MCF 10A (cell line): ENCODE measurements around the gene TYMS. TPM values are rescaled to one million over a fixed set of nuclear protein-coding genes. Genes with fewer than 3 reads are reported as not detected.

Experiments used
- BruUV-seq: library from RNA; stranded (reverse); fragments of 400-500 nt; replicated peaks from 2 replicates; lab custom pipeline; 2021; lab: Mats Ljungman, UMichigan
- CTCF ChIA-PET: fragments of 300-600 bp; sonication (Branson Sonifier 250); formaldehyde crosslinking; extraction: SDS; loops from one replicate; lab custom pipeline; 2021; ENCODE audit warnings: antibody characterized with exemption, inconsistent platforms; lab: Yijun Ruan, JAX
- POLR2A ChIA-PET: fragments of 300-600, 350-650 bp; sonication (Branson Sonifier 250); formaldehyde crosslinking; extraction: SDS; loops from one replicate; lab custom pipeline; 2020; ENCODE audit warnings: antibody characterized with exemption, inconsistent platforms; lab: Yijun Ruan, JAX
- DNase-seq: peaks from one replicate; pipeline ENCODE4 v3.0.0-alpha.2; 2018; ENCODE audit not compliant: unreplicated experiment
- H3K27ac Mint-ChIP-seq: one replicate; pipeline ENCODE4 v1.8.0; 2022; ENCODE audit warnings: mild to moderate bottlenecking, low read depth, mixed read lengths; ENCODE audit not compliant: unreplicated experiment
- H3K27me3 Mint-ChIP-seq: one replicate; pipeline ENCODE4 v1.8.0; 2022; ENCODE audit warnings: mixed read lengths; ENCODE audit not compliant: insufficient read depth, unreplicated experiment
- H3K36me3 Mint-ChIP-seq: one replicate; pipeline ENCODE4 v1.8.0; 2022; ENCODE audit warnings: mild to moderate bottlenecking, moderate library complexity, mixed read lengths; ENCODE audit not compliant: insufficient read depth, unreplicated experiment
- H3K4me1 Mint-ChIP-seq: one replicate; pipeline ENCODE4 v1.8.0; 2022; ENCODE audit warnings: mixed read lengths; ENCODE audit not compliant: insufficient read depth, unreplicated experiment
- H3K4me3 Mint-ChIP-seq: one replicate; pipeline ENCODE4 v1.8.0; 2022; ENCODE audit warnings: mild to moderate bottlenecking, moderate library complexity, mixed read lengths; ENCODE audit not compliant: unreplicated experiment
- H3K9me3 Mint-ChIP-seq: one replicate; pipeline ENCODE4 v1.8.0; 2022; ENCODE audit warnings: mixed read lengths; ENCODE audit not compliant: unreplicated experiment
- intact Hi-C: fragments of 100-400 bp; cut with micrococcal nuclease; formaldehyde crosslinking; loops from 2 replicates; pipeline ENCODE4 v1.14.1; 2022
- total RNA-seq: library from RNA; stranded (reverse); gene quantifications from 2 replicates; pipeline ENCODE4 v1.2.3, GENCODE V29; 2022
- TF ChIP-seq, protein P1 (sequence below): fragments of 200-600 bp; IDR thresholded peaks from one replicate; pipeline ENCODE4 v1.8.0; 2022; ENCODE audit warnings: antibody characterized with exemption, mild to moderate bottlenecking; ENCODE audit not compliant: unreplicated experiment

The TYMS gene
- total RNA-seq, 1 experiment from 2014 or later = 57.0 TPM

DNA sequence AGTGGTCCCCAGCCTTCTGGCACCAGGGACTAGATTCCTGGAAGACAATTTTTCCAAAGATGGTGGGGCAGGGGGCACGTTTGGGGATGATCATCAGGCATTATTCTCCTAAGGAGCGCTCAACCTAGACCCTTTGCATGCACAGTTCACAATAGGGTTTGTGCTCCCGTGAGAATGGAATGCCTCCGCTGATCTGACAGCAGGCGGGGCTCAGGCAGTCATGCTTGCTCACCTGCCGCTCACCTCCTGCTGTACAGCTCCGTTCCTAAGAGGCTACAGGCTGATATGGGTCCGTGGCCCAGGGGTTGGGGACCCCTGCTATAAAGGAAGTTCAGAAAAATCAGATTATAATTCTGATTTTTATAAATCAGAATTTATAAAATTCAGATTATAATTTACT lies 22.3 kb upstream of the TYMS start:
- BruUV-seq = no TSS peak
- H3K4me3 Mint-ChIP-seq = no peak overlapping the region
- H3K4me1 Mint-ChIP-seq = peaks cover 14% of the 10 kb centered on the region

DNA sequence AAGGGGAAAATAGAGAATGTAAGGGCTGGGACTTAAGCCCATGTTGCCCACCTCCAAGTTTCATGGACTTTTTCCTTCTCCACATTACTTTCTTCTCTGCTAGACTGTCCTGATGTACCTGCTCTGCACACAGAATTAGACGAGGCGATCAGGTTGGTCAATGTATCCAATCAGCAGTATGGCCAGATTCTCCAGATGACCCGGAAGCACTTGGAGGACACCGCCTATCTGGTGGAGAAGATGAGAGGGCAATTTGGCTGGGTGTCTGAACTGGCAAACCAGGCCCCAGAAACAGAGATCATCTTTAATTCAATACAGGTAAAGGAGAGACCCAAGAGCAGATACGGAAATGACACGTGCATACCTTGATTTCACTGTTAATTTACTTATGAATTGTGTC lies 16.2 kb upstream of the TYMS start:
- Mint-ChIP-seq H3K9me3 (no peaks in the 10 kb centered on the region), H3K27me3 (no peaks in the 10 kb centered on the region), H3K27ac (no peak overlapping the region), H3K36me3 (no peaks in the 10 kb centered on the region), H3K4me3 (no peak overlapping the region), H3K4me1 (no peaks in the 10 kb centered on the region)
- ChIA-PET CTCF (interaction anchor here (0.6 to 1.8 kb wide), 5 partner anchors 14 to 348 kb away, joined by 3 to 13 read pairs (median 4); no protein-coding TSS in a partner anchor), POLR2A (interaction anchor here (2.1 kb wide), 1 partner anchor 12 kb away, joined by 4 read pairs; no protein-coding TSS in a partner anchor)
- TF ChIP-seq, protein P1, sequence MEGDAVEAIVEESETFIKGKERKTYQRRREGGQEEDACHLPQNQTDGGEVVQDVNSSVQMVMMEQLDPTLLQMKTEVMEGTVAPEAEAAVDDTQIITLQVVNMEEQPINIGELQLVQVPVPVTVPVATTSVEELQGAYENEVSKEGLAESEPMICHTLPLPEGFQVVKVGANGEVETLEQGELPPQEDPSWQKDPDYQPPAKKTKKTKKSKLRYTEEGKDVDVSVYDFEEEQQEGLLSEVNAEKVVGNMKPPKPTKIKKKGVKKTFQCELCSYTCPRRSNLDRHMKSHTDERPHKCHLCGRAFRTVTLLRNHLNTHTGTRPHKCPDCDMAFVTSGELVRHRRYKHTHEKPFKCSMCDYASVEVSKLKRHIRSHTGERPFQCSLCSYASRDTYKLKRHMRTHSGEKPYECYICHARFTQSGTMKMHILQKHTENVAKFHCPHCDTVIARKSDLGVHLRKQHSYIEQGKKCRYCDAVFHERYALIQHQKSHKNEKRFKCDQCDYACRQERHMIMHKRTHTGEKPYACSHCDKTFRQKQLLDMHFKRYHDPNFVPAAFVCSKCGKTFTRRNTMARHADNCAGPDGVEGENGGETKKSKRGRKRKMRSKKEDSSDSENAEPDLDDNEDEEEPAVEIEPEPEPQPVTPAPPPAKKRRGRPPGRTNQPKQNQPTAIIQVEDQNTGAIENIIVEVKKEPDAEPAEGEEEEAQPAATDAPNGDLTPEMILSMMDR = no peak
- intact Hi-C loops = no loop called here
- DNase-seq = no peak
- no TSS peak for BruUV-seq

More for the DNA sequence above, 22.3 kb upstream of the TYMS start:
- no peaks in the 10 kb centered on the region for H3K36me3 Mint-ChIP-seq
- no peak overlapping the region for H3K27ac Mint-ChIP-seq
- intact Hi-C loops = no loop called here
- no peaks in the 10 kb centered on the region for H3K9me3 Mint-ChIP-seq
- H3K27me3 Mint-ChIP-seq = no peaks in the 10 kb centered on the region
- TF ChIP-seq, protein P1 = no peak
- ChIA-PET POLR2A (interaction anchor here (0.7 to 0.8 kb wide), 3 partner anchors 22 to 281 kb away, joined by 3 to 4 read pairs (median 3); partner anchors contain the start of gene TYMS), CTCF (interaction anchor here (0.6 to 1.4 kb wide), 7 partner anchors 9 to 195 kb away, joined by 3 to 8 read pairs (median 4); no protein-coding TSS in a partner anchor)
- no peak for DNase-seq

DNA sequence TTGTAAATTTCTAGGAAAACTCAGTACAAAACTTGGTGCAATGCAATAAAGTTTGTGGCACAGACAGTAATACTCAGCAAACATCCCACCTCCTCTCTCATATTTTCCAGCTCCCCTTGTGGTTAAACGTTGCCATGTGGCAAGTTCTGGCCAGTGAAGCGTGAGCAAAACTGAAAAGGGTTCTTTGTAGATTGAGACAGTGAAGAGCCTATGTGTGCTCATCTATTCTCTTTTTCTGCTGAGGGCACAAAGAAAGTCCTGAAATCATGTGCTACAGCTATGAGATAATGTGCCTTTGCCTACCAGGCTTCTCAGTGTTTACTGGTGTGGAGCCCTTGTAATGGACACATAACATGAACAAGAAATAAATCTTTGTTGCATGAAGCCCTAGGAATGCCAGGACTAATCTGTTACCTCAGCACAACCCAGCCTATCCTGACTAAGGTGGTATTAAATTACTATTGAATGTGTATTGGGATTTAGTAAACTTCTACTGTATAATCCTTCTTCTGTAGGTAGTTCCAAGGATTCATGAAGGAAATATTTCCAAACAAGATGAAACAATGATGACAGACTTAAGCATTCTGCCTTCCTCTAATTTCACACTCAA lies 13.0 kb upstream of the TYMS start:
- intact Hi-C loops = no loop called here
- TF ChIP-seq, protein P1 = no peak
- no peak overlapping the region for H3K4me3 Mint-ChIP-seq
- H3K27me3 Mint-ChIP-seq = no peaks in the 10 kb centered on the region
- H3K9me3 Mint-ChIP-seq = no peaks in the 10 kb centered on the region
- POLR2A ChIA-PET = interaction anchor here (1.1 kb wide), 1 partner anchor 24 kb away, joined by 3 read pairs; no protein-coding TSS in a partner anchor
- CTCF ChIA-PET = interaction anchor here (0.7 to 4.8 kb wide), 7 partner anchors 10 to 195 kb away, joined by 3 to 15 read pairs (median 5); no protein-coding TSS in a partner anchor
- BruUV-seq = no TSS peak
- H3K36me3 Mint-ChIP-seq = no peaks in the 10 kb centered on the region
- no peak overlapping the region for H3K27ac Mint-ChIP-seq
- DNase-seq = no peak
- no peaks in the 10 kb centered on the region for H3K4me1 Mint-ChIP-seq

DNA sequence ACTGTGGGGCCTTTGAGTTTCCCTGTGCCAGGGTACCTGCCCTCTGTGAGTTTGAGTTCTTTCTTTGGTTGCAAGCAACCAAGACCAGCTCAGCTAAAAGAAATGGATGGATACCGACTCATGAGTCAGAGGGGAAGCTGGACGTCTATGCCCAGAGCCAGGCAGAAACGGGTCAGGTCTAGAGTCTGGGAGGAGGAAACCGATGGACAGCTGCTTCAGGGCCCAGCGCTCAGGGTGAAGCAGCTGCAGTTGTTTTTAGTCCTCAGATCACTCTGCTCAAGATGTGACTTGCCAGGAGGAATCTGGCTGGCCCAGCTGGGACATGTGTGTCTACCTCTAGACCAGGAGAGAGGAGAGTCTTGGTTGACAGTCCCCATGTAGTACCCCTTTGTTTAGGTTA lies 10.1 kb upstream of the TYMS start:
- Mint-ChIP-seq H3K36me3 (no peaks in the 10 kb centered on the region), H3K9me3 (no peaks in the 10 kb centered on the region), H3K27me3 (no peaks in the 10 kb centered on the region), H3K4me1 (no peaks in the 10 kb centered on the region), H3K27ac (no peak overlapping the region), H3K4me3 (no peak overlapping the region)
- DNase-seq = no peak
- intact Hi-C loops = no loop called here
- TF ChIP-seq, protein P1 = no peak
- ChIA-PET POLR2A (interaction anchor here (0.7 kb wide), 1 partner anchor 15 kb away, joined by 3 read pairs; no protein-coding TSS in a partner anchor), CTCF (interaction anchor here (2.5 kb wide), 1 partner anchor 192 kb away, joined by 8 read pairs; no protein-coding TSS in a partner anchor)
- no TSS peak for BruUV-seq
